Hematopoietic multipotent progenitor cell treated with erythropoietin and hydrocortisone succinate and interleukin-3 and kit ligand, for 4 days (in vitro differentiated cells): ENCODE data around the gene SNX33.
"Not testable (repeated sequence)": the region's sequence is repeated elsewhere in the genome, so short reads cannot be mapped to it uniquely, and the experiment has no call there.

Source experiments
- DNase-seq: peaks from one replicate; pipeline ENCODE4 v3.0.0-alpha.2; 2015

The SNX33 gene, protein sequence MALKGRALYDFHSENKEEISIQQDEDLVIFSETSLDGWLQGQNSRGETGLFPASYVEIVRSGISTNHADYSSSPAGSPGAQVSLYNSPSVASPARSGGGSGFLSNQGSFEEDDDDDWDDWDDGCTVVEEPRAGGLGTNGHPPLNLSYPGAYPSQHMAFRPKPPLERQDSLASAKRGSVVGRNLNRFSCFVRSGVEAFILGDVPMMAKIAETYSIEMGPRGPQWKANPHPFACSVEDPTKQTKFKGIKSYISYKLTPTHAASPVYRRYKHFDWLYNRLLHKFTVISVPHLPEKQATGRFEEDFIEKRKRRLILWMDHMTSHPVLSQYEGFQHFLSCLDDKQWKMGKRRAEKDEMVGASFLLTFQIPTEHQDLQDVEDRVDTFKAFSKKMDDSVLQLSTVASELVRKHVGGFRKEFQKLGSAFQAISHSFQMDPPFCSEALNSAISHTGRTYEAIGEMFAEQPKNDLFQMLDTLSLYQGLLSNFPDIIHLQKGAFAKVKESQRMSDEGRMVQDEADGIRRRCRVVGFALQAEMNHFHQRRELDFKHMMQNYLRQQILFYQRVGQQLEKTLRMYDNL

DNA sequence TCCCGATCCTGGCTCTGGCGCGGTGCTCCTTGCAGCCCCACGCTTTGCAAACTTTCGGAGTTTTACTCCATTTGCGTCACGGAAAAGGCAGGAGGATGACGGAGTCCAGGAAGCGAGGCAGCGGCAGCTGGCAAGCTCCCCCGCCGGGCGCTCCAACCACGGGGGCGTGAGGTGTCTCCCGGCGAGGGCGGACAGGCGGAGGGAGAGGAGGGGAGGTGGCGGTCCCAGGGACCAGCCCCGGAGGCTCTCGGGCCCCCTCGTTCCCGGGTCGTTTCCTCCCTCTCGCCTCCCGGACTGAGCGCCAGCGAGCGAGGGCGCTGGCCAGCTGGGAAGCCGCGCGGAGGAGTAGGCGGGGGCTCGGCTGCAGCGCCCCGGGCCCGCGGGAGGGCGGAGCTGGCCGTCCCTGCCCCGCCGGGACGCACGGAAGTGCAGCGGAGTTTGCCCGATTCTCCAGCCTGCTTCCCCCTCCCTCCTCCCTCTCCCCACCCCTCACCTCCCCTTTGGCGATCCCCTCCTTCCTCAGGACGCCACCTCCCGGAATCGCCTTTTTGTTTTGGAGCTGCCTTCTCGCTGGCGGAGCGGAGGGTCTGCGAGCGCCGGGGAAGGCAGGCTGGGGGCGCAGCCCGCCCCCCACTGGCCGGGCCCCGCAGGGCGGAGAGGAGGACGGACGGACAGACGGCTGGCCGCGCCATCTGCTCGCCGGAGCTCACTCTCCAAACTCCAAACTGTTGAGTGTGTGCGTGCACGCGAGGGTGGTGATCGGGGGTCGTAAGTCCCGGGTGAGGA lies at the start of gene SNX33:
Gene SNX33, plus strand, starts transcription at position 543 of the 786 bp plus-strand sequence. CDS start 1,191 bp downstream, outside the sequence.
- peak; percentile 69 for DNase-seq

DNA sequence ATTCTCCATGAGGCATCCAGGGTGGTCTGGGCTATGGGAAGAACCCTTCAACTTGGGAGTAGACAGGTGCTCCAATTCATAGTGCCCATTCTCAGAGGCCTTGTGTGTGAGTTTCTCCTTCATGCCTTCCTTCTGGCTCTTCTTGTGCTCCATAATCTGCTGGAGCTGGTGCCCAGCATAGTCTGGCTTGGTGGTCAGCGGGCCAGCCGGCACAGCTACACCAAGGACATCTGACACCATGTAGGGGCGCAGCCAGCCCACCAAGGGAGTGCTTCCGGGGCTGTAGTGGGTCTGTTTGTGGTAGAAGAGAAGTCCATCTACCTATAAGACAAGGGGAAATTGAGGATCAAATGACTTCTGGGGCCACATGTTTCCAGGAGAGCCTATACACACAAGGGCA lies 49.4 kb upstream of the SNX33 start:
- no peak for DNase-seq

DNA sequence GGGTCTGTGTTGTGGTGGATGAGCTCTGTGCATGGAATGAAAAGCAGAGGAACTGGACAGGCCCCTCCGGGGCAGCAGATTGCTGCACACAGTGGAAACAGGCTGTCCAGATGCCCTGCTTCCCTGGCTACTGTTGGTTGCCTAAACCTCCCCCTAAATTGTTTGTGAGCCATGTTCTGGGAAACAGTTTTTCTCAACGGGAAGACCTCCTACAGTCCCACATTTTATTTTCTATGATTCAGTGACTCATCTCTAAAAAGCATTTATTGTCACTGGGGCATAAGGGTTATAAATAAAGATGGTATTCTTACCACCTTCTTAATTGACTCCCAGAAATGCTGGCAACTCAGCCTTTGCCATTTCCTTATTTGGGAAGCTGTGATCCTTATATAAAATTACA lies 48.3 kb upstream of the SNX33 start:
- DNase-seq = no peak

DNA sequence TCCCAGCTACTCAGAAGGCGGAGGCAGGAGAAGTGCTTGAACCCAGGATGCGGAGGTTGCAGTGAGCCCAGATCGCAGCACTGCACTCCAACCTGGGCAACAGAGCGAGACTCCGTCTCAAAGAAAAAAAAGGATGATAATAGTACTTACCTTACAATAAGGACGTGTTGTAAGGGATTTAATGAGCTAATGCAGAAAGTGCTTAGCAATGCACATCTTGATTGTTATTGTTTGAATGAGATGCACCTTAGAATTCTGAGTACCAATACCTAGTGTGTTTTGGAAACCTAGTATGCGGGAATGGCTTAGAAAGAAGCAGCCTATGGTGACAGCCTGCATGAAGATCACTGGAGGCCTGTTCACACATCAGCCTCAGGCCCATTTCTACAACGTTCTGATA lies 41.7 kb upstream of the SNX33 start:
- no peak for DNase-seq

DNA sequence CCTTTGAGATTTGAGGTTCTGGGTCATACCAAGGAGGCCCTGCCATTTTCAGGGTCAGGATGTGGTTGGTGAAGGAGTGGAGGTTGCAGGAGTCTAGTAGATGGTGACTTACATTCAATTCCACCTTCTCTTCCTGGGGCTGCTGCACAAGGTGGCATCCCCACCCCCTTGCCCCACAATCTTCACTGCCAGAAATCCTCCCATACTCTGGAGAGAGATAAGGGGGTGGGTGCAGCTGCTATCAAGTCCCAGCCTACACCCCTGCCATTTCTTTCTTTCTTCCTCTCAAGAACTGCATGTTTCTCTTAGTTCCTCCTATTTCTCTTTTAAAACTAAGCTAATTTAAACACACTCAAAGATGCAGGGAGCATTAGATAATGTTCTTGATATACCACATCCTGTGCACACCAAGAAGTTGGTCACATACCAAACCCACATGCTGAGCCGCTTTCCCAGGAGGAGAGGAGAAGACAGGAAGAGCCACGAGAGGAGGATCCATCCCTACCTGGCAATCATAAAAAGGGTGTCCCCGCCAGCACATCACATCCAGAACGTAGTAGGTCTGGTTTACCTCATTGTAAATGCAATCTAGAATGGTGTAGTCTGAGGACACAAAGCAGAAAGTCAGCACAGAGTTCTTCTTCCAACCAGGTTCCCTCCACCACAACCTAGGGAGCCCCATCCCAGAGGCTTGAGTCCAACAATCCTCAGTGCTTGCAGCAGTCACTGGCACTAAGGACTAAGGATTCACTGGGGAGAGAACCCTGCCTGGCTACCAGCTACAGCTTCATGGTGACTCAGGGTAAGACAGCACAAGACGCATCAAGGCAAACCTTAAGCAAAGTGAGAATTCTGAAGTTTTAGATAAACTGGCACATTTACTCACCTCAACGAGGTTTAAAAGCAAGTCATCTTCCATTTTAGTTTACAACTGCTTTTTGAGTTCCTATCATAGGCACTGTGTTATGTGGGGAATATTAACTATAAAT lies 40.7 kb upstream of the SNX33 start:
- peak; percentile 96 for DNase-seq

DNA sequence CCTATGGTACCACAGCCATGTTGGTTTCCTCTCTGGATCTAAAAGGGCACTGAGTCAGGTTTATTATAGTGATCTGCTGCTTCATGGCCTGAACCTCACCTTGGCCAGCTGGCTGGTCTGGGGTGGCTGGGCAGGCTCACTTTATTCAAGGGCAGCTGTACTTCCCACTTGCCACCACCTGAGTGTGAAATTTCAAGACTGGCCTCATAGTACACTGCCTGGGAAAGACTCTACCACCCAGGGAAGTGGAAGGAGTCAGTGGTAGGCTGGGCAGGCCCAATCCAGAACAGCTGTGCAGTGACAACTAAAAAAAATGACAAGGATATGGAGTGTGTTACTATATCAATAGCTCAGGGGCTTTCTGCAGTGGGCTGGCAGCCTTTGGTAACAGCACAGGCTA lies 30.9 kb upstream of the SNX33 start:
- no peak for DNase-seq

DNA sequence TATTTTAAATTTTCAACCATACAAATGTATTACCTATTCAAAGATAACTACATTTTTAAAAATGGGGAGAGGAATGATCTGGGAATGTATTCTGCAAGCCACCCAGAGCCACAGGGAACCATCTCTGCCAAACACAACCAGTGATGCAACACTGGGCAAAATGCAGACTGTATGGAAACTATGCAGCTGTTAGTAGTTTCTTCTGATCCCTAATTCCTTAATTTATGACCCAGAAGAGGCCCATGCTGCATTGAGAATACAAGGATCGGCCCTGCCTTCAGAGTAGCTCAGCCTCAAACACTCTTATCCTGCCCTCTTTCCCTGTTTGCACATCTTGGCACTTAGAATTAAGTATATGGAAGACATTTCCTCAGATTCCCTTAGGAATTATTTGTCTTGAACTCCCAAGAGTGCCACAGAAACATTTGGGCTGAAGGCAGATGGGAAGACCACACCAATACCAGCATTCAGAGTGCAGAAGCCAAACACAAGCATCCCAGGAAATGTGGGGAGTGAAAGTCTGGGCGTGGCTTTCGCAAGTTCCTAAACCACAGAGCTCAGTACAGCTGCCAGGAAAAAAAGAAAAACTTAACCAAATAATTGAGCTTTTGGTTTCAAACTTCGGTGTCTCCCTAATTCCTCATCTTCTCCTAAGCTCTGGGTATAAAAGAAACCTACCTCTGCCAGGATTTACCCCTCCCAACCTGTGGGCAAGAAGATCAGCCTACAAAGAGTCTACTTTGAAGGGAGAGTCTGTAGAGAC lies 27.5 kb upstream of the SNX33 start:
- DNase-seq = peak; percentile 46

DNA sequence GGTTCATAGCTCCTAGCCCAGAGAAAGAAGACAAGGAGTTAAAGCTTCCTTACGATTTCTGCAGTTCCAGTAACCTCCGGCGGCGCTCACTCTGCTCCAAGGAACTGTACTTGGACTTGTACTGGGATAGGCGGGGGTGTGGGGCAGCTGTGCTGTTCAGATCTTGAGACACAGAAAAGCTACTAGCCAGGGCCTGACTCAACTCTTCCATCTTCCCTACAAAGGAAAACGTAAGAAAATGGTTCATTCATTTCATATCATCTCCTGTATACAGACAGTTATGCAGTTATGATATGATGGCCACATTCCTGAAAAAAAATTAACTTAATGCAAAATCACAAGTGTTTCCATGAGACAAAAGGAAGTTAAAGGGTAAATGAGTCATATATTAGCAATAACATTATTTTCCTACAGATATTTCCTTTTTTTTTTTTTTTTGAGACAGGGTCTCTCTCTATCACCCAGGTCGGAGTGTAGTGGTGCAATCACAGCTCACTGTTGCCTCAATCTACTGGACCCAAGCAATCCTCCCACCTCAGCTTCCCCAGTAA lies 26.8 kb upstream of the SNX33 start:
- peak; percentile 38 for DNase-seq

DNA sequence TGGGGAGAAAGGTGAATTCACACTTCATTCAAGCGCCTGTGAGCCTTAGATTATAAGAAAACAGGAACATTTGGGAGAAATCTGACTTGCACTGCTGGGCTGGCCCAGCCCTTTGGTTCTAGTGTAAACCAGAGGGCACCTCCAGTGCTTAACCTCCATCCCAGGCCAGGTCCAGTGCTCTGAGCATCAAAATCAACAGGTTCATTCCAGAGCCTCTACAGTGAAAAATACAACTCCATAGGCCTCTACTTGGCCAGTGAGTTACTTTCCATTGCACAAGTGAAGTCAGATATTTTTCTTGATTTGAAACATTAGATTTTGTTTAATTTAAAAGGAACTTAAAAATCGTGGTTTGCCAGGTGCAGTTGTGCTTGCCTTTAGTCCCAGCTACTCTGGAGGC lies 25.2 kb upstream of the SNX33 start:
- DNase-seq = no peak

DNA sequence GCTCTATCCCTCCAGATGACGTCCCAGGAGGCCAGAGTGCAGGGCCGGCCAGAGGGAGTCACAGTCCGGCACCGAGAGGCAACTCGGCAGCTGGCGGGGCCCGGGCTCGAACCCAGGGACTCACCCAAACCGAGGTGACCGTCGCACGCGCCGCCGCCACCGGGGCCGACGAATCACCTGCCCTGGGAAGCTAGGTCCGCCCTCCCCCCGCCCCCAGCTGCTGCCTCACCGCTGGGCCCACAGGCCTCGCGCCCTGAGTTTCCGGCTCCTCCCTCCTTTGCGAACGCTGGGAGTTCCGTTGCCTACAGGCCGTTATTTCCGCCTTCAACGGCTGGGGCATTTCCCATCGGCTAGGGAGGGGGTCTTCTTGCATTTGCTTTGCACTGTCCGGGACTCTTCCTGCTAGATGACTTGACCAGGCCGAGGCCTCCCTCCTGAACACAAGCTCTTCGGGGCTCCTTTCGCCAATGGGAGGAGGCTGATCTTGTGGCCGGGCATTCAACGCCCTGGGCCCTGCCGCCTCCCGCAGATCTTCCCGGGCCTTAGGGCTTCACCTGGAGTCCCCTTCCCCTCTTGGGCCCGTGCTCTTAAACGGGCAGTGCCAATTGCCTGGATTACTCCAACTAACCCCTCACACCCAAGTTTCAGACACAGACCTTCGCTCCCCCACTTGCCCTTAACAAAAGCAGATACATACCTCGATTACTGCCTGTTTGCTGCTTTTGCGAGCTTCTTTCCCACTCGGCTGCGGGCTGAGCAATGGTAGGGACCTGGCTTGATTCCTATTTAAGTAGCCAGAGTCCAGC lies 22.0 kb upstream of the SNX33 start, which contains the start of gene SNUPN:
Gene SNUPN, minus strand, starts transcription at position 184 of the 806 bp plus-strand sequence. CDS start 4,674 bp downstream, outside the sequence.
- DNase-seq = peak; percentile 99

DNA sequence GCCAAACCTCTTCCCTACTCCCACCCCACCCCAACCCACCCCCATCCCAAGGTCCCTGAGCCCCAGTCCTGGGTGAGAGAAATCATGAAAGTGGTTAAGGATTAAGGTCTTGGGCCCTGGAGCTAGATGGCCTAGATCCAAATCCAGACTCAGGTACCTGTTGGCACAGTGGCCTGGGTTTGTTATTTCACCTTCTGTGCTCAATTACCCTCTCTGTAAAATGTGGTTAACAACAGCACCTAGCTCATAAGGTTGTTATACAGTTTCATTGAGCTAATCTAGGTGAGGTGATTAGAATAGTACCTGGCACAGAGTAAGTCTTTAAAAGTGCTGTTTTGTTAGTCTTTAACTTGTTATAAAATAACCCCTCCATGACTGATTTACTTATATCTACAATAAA lies 15.8 kb upstream of the SNX33 start:
- DNase-seq = no peak

DNA sequence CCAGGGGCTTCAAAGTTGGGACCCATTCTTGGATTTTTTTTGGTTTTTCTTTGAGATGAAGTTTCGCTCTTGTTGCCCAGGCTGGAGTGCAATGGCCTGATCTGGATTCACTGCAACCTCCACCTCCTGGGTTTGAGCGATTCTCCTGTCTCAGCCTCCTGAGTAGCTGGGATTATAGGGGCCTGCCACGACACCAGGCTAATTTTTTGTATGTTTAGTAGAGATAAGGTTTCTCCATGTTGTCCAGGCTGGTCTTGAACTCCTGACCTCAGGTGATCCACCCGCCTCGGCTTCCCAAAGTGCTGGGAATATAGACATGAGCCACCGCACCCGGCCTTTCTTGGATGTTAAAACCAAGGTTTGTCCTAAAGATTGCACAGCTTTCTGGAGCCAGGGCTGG lies 13.8 kb upstream of the SNX33 start:
- not testable (repeated sequence) for DNase-seq

DNA sequence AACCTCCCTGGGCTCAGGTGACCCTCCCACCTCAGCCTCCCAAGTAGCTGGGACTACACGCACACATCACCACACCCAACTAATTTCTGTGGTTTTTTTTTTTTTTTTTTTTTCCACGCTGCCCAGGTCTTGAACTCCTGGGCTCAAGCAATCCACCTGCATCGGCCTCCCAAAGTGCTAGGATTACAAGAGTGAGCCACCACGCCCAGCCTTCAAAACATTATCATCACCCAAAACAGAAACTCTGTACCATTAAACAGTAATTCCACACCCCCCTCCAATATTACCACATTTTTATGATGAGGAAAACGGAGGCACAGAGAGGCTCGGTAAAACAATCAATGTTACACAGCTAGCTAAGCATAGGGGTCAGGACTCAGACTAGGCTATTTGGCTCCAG lies 11.7 kb upstream of the SNX33 start:
- no peak for DNase-seq

DNA sequence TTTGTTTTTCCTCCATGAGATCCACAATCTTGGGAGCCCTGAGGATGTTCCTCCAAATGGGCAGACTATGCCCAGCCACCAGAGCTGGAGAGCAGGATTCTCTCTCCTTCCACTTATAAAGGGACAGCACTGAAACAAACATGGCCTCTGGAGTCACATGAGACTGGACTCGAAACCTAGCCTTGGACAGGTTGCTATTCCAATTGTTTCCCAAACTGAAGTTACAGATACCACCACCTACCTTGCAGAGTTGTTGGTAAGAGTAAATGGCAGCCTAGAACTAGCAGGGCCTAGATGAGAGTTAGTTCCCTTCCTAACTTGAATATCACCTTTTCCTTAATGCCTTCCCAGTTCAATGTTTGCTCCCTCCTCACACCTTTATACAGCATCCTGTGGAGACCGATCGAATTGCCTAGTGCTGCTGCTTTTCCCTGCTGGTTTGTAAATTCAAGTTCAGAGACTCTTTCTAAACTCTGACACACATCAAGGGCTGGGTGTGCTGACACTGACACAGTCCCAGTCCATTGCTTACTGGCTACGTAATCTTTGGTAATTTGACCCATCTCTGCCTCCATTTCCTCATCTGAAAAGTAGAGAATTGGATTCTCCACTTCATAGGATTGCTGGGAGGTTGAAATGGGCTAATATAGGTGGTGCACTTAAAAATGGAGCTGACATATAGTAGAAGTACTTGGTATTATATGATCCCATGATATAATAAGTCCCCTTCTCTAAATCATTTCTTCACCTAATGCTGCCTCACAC lies 10.3 kb upstream of the SNX33 start:
- DNase-seq = no peak

DNA sequence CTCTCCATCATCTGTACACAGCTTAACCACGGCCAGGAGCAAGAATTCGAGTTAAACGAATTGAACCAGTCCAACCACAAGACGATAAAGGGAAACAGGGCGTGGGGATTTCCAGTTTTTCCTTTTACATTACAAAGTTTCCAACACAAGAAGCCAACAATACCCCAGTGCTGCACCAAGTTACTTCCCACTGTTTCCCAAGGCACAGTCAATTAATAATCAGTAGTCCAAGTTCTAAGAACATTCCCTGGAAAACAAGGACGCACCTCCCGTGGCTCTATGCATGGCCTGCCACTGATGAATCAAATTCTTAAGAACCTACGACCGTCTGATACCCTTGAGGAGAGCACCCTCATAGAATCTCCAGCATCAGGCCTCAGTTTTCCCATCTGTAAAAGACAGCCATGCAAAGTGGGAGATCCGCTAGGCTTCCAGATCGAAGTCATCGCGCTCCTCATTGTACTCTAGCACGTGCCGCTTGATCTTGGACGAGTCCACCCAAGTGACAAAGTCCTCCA lies 8.5 kb upstream of the SNX33 start:
- DNase-seq = peak; percentile 46

DNA sequence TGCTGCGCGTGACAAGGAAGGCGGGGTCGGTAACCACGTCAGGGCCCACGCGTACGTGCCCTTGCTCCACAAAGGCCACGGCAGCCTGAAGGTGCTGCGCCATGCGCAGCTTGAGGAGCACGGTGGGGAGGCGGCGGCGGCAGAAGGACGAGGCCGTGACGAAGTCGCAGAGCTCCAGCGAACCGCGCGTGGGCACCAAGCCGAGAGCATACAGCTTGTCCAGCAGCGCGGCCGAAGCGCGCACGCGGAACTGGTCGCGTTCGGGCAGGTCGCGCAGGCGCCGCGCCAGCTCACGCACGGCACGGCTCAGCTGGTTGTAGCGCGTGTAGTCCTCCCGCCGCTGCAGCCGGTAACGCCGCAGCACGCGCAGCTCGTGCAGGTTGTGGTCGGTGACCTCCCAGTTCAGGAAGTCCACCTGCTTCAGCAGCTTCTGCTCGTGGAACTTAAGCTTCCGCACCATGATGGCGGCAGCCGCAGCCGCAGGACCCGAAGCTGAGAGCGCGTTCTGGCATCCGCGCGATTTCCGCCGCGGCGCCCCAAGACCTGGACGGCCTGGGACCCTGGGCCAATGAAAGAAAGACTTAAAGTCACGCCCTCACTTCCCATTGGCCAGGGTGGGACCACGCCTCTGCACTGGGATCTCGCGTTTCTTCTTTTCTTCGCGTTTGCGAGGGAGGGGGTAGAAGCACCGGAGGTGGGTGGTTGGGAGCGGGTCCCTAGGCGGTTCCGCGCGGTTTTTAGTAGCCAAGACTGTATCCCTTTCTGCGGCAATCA lies 7.8 kb upstream of the SNX33 start, which contains the start of gene IMP3:
Gene IMP3, minus strand, starts transcription at position 516 of the 774 bp plus-strand sequence. Its CDS starts 56 bp downstream, at position 460.
- DNase-seq = peak; percentile 100

DNA sequence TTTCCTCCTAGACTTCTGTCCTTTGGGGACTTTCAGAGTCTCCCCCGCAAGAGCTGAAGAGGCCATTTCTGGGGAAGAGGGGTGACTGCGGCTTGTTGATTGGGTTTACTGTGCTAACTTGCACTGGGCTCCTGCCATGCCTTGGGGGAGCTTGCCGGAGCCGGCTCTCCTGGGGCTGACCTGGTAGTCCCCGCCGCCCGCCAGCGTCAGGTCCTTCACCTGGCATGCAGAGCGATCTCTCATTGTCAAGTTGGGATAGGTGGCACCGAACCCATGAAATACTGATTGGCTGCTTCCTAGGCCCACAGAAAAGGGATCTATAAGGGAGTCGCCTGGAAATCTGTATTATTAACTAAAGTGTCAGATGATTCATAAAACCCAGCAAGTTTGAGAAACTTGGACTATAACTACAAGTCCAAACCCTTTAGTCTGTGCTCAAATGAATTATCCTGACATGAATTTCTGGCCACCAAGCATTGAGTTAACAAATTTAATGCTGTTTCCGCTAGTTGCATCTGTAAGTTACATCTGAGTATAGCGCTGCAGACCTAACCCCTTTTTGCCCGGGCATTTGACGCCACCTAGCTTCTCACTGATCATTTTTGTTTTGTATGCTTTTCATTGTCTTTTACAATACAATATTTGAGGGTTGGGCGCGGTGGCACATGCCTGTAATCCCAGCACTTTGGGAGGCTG lies 7.1 kb upstream of the SNX33 start:
- DNase-seq = peak; percentile 93

DNA sequence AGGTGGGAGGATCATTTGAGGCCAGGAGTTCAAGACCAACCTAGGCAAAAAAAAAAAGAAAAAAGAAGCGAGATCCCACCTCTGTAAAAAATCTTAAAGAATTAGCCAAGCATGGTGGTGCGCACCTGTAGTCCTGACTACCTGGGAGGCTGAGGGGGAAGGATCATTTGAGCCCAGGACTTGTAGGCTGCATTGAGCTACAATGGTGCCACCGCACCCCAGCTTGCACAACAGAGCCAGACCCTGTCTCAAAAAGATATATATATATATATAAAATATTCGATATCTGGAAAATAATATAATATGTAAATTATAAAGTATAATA lies 6.6 kb upstream of the SNX33 start:
- DNase-seq = no peak
